NCI-H510A (cell line): ENCODE data around the gene ALK.

ENCODE experiments used
- DNase-seq: peaks from one replicate; lab custom pipeline; 2025; lab: John Stamatoyannopoulos, UW

The ALK gene

GRCh38 chr2:29157131-29157530 is 764.3 kb downstream of the ALK start:
- no peak for DNase-seq

GRCh38 chr2:29155578-29155977 is 765.8 kb downstream of the ALK start:
- DNase-seq, result no peak

GRCh38 chr2:29154610-29155009 is 766.8 kb downstream of the ALK start:
- no peak for DNase-seq

- no peak for DNase-seq
These were observed 773.4 kb downstream of the ALK start for GRCh38 chr2:29147963-29148362.

- DNase-seq, result no peak
These were observed 775.2 kb downstream of the ALK start for GRCh38 chr2:29146197-29146596.

GRCh38 chr2:29143657-29144056 is 777.7 kb downstream of the ALK start:
- DNase-seq, result no peak
